Muscle of leg (tissue), 11 donors: ENCODE measurements around the gene MIPOL1. TPM values are rescaled to one million over a fixed set of nuclear protein-coding genes. Genes with fewer than 3 reads are reported as not detected.

ENCODE experiments used
- DNase-seq: peaks from one replicate; pipeline ENCODE4 v3.0.0; 2013
- H3K27ac ChIP-seq: one replicate; pipeline ENCODE4 v1.5.1; 2013; ENCODE audit warnings: mild to moderate bottlenecking, low read length, control low read depth
- H3K27me3 ChIP-seq: one replicate; pipeline ENCODE4 v1.6.1; 2013; ENCODE audit warnings: low read length; ENCODE audit not compliant: control insufficient read depth, insufficient read depth
- H3K36me3 ChIP-seq: one replicate; pipeline ENCODE4 v1.6.1; 2013; ENCODE audit warnings: low read length; ENCODE audit not compliant: control insufficient read depth, insufficient read depth
- H3K4me1 ChIP-seq: one replicate; pipeline ENCODE4 v1.6.1; 2013; ENCODE audit warnings: low read length; ENCODE audit not compliant: control insufficient read depth, insufficient read depth
- H3K4me3 ChIP-seq: one replicate; pipeline ENCODE4 v1.5.1; 2013; ENCODE audit warnings: low read length, control low read depth
- H3K9me3 ChIP-seq: replicated peaks from 2 replicates; pipeline ENCODE4 v1.6.1; 2013; ENCODE audit warnings: low read depth, low read length; ENCODE audit not compliant: control insufficient read depth
- WGBS: methylation state at CpG from one replicate; pipeline ENCODE4 v1.1.5; 2013; ENCODE audit warnings: missing lambda C conversion rate; ENCODE audit not compliant: insufficient coverage; 5-methylcytosine and 5-hydroxymethylcytosine counted together
- polyA plus RNA-seq, 8 donors: library from polyadenylated mRNA; unstranded; fragments of 120-200 nt; gene quantifications; one replicate each; pipeline versions ENCODE4 v1.2.1 to v1.2.3, GENCODE V29; 2013; ENCODE audit warnings: inconsistent platforms in 1 of 8, low replicate concordance in 1 of 8; ENCODE audit not compliant: insufficient read length in 8 of 8, insufficient read depth in 1 of 8
- total RNA-seq: library from RNA; stranded (reverse); fragments of 120-200 nt; gene quantifications from one replicate; pipeline ENCODE4 v1.2.4, GENCODE V29; 2013

MIPOL1 gene
- total and polyA plus RNA-seq, 9 donors: 3.2 to 10.5 (median 4.5) TPM

GRCh38 chr14:37601865-37602264 is 404.1 kb downstream of the MIPOL1 start:
- peaks cover 87% of the 10 kb centered on the region for H3K27me3 ChIP-seq
- no peaks in the 10 kb centered on the region for H3K9me3 ChIP-seq
- WGBS: 6% methylated on average over 15 of the region's 22 CpGs
- no peak for DNase-seq
- no peaks in the 10 kb centered on the region for H3K36me3 ChIP-seq
- H3K27ac ChIP-seq: no peak overlapping the region
- peaks cover 19% of the 10 kb centered on the region for H3K4me1 ChIP-seq
- no peak overlapping the region for H3K4me3 ChIP-seq

Other genes with a start within 250 kb of the MIPOL1 start
- gene SLC25A21, start 25.3 kb upstream of the MIPOL1 start, total RNA-seq: 1.1 TPM
- gene SLC25A21, start 25.3 kb upstream of the MIPOL1 start, polyA plus RNA-seq: 1 to 10 TPM in 6 of 8 donors, under 1 TPM in 2; 0.85 to 3.3 (median 1.2) TPM